SK-N-SH treated with all-trans-retinoic acid at 6 μM for 48 hours (cell line): Measurements from ENCODE around the gene MAST3.
"Not testable (repeated sequence)": the region's sequence is repeated elsewhere in the genome, so short reads cannot be mapped to it uniquely, and the experiment has no call there.

Source experiments
- ATAC-seq: fragments of 200-7000 bp; cut with Tn5 transposase; 3 replicates; pipeline ENCODE4 v1.9.1; 2020; ENCODE audit warnings: mild to moderate bottlenecking, moderate library complexity
- BACH2 ChIP-seq: fragments of 250-450 bp; sonication (Bioruptor Pico); IDR thresholded peaks from 2 replicates; pipeline ENCODE4 v1.9.0; 2021; ENCODE audit warnings: mild to moderate bottlenecking, borderline replicate concordance
- CREB5 ChIP-seq: fragments of 250-450 bp; sonication (Bioruptor Pico); IDR thresholded peaks from 2 replicates; pipeline ENCODE4 v1.5.1; 2020; ENCODE audit warnings: low read depth, mild to moderate bottlenecking, moderate library complexity
- CSDC2 ChIP-seq: fragments of 250-450 bp; sonication (Bioruptor Pico); IDR thresholded peaks from 2 replicates; pipeline ENCODE4 v1.5.0; 2020; ENCODE audit warnings: mild to moderate bottlenecking, moderate library complexity
- CSRNP3 ChIP-seq: fragments of 250-450 bp; sonication (Bioruptor Pico); IDR thresholded peaks from 2 replicates; pipeline ENCODE4 v1.5.1; 2021; ENCODE audit warnings: mild to moderate bottlenecking, moderate library complexity
- ESRRG ChIP-seq: fragments of 250-450 bp; sonication (Bioruptor Pico); IDR thresholded peaks from 2 replicates; pipeline ENCODE4 v1.6.1; 2021; ENCODE audit warnings: mild to moderate bottlenecking
- ISL1 ChIP-seq: fragments of 250-450 bp; sonication (Bioruptor Pico); IDR thresholded peaks from 2 replicates; pipeline ENCODE4 v2.1.2; 2022; ENCODE audit warnings: mild to moderate bottlenecking, moderate library complexity
- OSR1 ChIP-seq: fragments of 250-450 bp; sonication (Bioruptor Pico); IDR thresholded peaks from 2 replicates; pipeline ENCODE4 v1.8.0; 2022; ENCODE audit warnings: moderate library complexity, mild to moderate bottlenecking, inconsistent platforms
- PATZ1 ChIP-seq: fragments of 250-450 bp; sonication (Bioruptor Pico); IDR thresholded peaks from 2 replicates; pipeline ENCODE4 v1.8.0; 2020; ENCODE audit warnings: mild to moderate bottlenecking, moderate library complexity, borderline replicate concordance
- PPARA ChIP-seq: fragments of 250-450 bp; sonication (Bioruptor Pico); IDR thresholded peaks from 2 replicates; pipeline ENCODE4 v1.5.0; 2020; ENCODE audit warnings: mild to moderate bottlenecking, borderline replicate concordance
- RARB ChIP-seq: fragments of 250-450 bp; sonication (Bioruptor Pico); IDR thresholded peaks from 2 replicates; pipeline ENCODE4 v1.8.0; 2021; ENCODE audit warnings: mild to moderate bottlenecking, moderate library complexity
- SNAI2 ChIP-seq: fragments of 250-450 bp; sonication (Bioruptor Pico); IDR thresholded peaks from 2 replicates; pipeline ENCODE4 v1.5.0; 2020; ENCODE audit warnings: mild to moderate bottlenecking, moderate library complexity
- TCF4 ChIP-seq: fragments of 250-450 bp; sonication (Bioruptor Pico); IDR thresholded peaks from 2 replicates; pipeline ENCODE4 v1.8.0; 2021; ENCODE audit warnings: mild to moderate bottlenecking, moderate library complexity, borderline replicate concordance
- TOX ChIP-seq: fragments of 250-450 bp; sonication (Bioruptor Pico); IDR thresholded peaks from 2 replicates; pipeline ENCODE4 v1.8.0; 2021; ENCODE audit warnings: mild to moderate bottlenecking, moderate library complexity, borderline replicate concordance
- TSHZ2 ChIP-seq: fragments of 250-450 bp; sonication (Bioruptor Pico); IDR thresholded peaks from 2 replicates; pipeline ENCODE4 v1.5.0; 2020; ENCODE audit warnings: mild to moderate bottlenecking, moderate library complexity
- ZC3H10 ChIP-seq: fragments of 250-450 bp; sonication (Bioruptor Pico); IDR thresholded peaks from 2 replicates; pipeline ENCODE4 v1.5.1; 2021; ENCODE audit warnings: mild to moderate bottlenecking, moderate library complexity
- ZFP3 ChIP-seq: fragments of 250-450 bp; sonication (Bioruptor Pico); IDR thresholded peaks from 2 replicates; pipeline ENCODE4 v1.5.0; 2020; ENCODE audit warnings: mild to moderate bottlenecking, moderate library complexity
- ZFP30 ChIP-seq: fragments of 450-650 bp; formaldehyde crosslinking; IDR thresholded peaks from 2 replicates; pipeline ENCODE4 v1.5.0; 2022; ENCODE audit warnings: mild to moderate bottlenecking, moderate library complexity
- ZNF565 ChIP-seq: fragments of 450-650 bp; formaldehyde crosslinking; conservative IDR thresholded peaks from 2 replicates; pipeline ENCODE4 v1.5.0; 2020; ENCODE audit warnings: low read depth, mild to moderate bottlenecking, moderate library complexity
- ZNF70 ChIP-seq: fragments of 450-650 bp; formaldehyde crosslinking; IDR thresholded peaks from 2 replicates; pipeline ENCODE4 v1.5.0; 2020; ENCODE audit warnings: mild to moderate bottlenecking, moderate library complexity
- ZNF8 ChIP-seq: fragments of 450-650 bp; formaldehyde crosslinking; IDR thresholded peaks from 2 replicates; pipeline ENCODE4 v1.5.0; 2020; ENCODE audit warnings: mild to moderate bottlenecking, moderate library complexity
- TF ChIP-seq, protein P1 (sequence below): fragments of 250-450 bp; sonication (Bioruptor Pico); IDR thresholded peaks from 2 replicates; pipeline ENCODE4 v1.8.0; 2021; ENCODE audit warnings: low read depth, mild to moderate bottlenecking, moderate library complexity, borderline replicate concordance

Gene MAST3

DNA sequence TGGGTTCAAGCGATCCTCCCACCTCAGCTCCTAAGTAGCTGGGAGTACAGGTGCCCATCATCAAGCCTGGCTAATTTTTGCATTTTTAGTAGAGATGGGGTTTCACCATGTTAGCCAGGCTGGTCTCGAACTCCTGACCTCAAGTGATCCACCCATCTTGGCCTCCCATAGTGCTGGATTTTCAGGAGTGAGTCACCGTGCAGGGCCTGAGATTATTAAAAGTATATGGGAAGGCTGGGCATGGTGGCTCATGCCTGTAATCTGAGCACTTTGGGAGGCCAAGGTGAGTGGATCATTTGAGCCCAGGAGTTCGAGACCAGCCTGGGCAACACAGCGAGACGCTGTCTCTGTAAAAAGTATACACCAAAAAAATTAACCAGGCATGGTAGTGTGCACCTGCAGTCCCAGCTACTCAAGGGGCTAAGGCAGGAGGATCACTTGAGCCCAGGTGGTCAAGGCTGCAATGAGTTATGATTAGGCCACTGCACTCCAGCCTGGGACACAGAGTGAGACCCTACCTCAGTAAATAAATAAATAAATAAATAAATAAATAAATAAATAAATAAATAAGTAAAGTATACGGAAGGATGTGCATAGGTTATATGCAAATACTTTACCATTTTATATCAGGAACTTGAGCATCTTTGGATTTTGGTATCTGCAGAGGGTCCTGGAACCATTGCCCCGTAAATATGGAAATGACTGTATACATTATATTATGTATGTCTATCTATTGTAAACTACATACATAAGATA, 11.7 kb upstream of the MAST3 start:
- ATAC-seq, result no peak
- TF ChIP-seq PPARA (no peak), TSHZ2 (no peak), CSDC2 (CRISPR knock-in tag) (no peak), PATZ1 (CRISPR knock-in tag) (no peak), BACH2 (CRISPR knock-in tag) (no peak), RARB (CRISPR knock-in tag) (no peak), ZNF565 (CRISPR knock-in tag) (no peak), ZFP30 (CRISPR knock-in tag) (no peak), OSR1 (CRISPR knock-in tag) (no peak), ZFP3 (no peak), ZNF8 (CRISPR knock-in tag) (no peak), ZNF70 (no peak), CSRNP3 (CRISPR knock-in tag) (no peak), ZC3H10 (no peak), SNAI2 (CRISPR knock-in tag) (no peak), ESRRG (CRISPR knock-in tag) (no peak), ISL1 (CRISPR knock-in tag) (no peak), TOX (CRISPR knock-in tag) (no peak), CREB5 (CRISPR knock-in tag) (no peak)
- TF ChIP-seq, protein P1, sequence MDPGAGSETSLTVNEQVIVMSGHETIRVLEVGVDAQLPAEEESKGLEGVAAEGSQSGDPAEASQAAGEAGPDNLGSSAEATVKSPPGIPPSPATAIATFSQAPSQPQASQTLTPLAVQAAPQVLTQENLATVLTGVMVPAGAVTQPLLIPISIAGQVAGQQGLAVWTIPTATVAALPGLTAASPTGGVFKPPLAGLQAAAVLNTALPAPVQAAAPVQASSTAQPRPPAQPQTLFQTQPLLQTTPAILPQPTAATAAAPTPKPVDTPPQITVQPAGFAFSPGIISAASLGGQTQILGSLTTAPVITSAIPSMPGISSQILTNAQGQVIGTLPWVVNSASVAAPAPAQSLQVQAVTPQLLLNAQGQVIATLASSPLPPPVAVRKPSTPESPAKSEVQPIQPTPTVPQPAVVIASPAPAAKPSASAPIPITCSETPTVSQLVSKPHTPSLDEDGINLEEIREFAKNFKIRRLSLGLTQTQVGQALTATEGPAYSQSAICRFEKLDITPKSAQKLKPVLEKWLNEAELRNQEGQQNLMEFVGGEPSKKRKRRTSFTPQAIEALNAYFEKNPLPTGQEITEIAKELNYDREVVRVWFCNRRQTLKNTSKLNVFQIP, result no peak

DNA sequence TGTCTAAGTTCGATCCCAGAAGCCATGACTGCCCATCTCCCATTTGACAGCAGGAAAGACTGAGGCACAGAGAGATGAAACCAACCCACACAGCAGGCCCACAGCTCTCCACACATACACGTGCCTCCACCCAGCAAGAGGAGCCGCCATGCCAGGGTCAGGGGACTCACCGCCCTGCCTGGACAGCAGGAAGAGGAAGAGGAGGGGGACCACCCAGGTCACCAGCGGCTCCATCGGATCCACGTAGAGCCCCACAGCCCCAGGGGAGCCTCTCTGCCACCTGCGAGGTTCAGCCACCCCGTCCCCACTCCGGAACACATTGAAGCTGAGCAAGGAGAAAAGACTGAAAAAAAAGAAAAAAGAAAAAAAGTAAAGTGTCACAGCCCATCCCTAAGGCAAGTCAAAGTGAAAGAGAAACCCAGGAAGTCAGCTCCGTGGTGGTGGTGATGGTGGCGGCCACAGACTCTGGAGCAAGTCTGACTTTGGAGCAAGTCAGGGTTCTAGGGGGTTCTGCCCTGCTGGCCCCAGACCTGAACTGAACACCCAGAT, 10.9 kb upstream of the MAST3 start, which contains the start of gene IL12RB1:
IL12RB1 (minus strand) TSS at position 345 of the 549 bp plus-strand sequence; CDS start at position 234, 111 bp downstream.
- ATAC-seq, result no peak
- TF ChIP-seq ZC3H10 (no peak), CSDC2 (CRISPR knock-in tag) (no peak), CSRNP3 (CRISPR knock-in tag) (no peak), ESRRG (CRISPR knock-in tag) (no peak), SNAI2 (CRISPR knock-in tag) (no peak), TCF4 (CRISPR knock-in tag) (no peak), ZFP30 (CRISPR knock-in tag) (no peak), ZNF70 (no peak), BACH2 (CRISPR knock-in tag) (no peak)
- TF ChIP-seq, protein P1, result no peak

DNA sequence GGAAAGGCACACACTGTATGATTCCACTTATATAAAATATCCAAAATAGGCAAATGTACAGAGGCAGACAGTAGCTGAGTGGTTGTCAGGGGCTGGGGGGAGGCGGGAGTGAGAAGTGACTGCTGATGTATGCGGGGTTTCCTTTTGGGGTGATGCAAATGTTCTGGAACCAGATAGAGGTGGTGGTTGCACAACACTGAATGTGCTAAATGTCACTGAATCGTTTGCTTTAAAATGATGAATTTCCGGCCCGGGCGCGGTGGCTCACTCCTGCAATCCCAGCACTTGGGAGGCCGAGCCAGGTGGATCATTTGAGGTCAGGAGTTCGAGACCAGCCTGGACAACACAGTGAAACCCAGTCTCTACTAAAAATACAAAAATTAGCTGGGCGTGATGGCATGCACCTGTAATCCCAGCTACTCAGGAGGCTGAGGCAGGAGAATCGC, 8.5 kb upstream of the MAST3 start:
- not testable (repeated sequence) for ATAC-seq
